ENCODE data around the gene GRK1.

GRCh38 chr13:113652404-113653263 lies 14.4 kb upstream of the GRK1 start:
- TF ChIP-seq CTCF (IDR thresholded peaks at IDR 0.05; ENCODE audit: insufficient read depth, low read length, poor library complexity, severe bottlenecking) (no peak), EZH2phosphoT487 (conservative IDR thresholded peaks at IDR 0.05; ENCODE audit: low read length) (no peak)

Measured in SU-DHL-6 (cell line).